Measurements from ENCODE around the gene NUCKS1. TPM values are rescaled to one million over a fixed set of nuclear protein-coding genes. Genes with fewer than 3 reads are reported as not detected.

NUCKS1 gene
- total and polyA plus RNA-seq, 2 of the 13 experiments (the other 11 are each of a cell fraction or from before 2014, with no cell fraction given): 35.5 to 117 TPM

DNA sequence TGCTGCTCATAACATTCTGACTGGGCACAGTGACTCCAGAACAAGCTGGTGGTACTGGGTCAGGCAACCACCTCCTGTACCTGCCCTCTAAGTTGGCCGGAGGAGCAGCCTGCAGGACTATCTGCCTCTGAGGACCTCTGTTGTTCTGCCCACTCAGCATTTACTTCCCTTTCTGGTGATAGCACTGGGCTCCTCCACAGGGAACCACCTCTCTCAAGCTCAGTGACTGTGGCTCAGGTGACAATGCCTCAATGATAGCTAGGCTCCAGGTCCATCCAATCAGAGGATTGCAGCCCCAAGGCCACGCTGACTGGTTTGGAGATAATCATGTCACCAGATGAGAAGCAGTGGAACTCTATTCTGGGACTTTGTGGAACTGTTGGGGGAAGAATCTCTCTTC lies 47.2 kb upstream of the NUCKS1 start:
- in situ Hi-C loops (cut with HindIII; ENCODE audit: extremely low pct_ligation_motif_present, low pct_unique_long_range_greater_than_20kb): loop anchor here (10.0 kb wide), 1 partner anchor 308 kb away; no protein-coding TSS in a partner anchor
- Histone ChIP-seq H2AFZ (ENCODE audit: low read length) (no peak overlapping the region), H3K27me3 (ENCODE audit: control insufficient read depth in 1 of 2, insufficient read depth in 2 of 2, low read length in 2 of 2) (no peaks in the 10 kb centered on the region), H3K4me1 (ENCODE audit: insufficient read depth, low read length) (no peaks in the 10 kb centered on the region), H3K27ac (ENCODE audit: extremely low read length, insufficient read depth, low read length) (no peak overlapping the region), H3K9ac (ENCODE audit: insufficient read depth, low read depth, low read length) (no peak overlapping the region), H3K36me3 (replicated peaks in 1 of 2; ENCODE audit: control insufficient read depth in 1 of 2, insufficient read depth in 2 of 2, low read length in 2 of 2) (no peaks in the 10 kb centered on the region), H3K4me3 (replicated peaks in 1 of 3; ENCODE audit: insufficient read depth in 1 of 3, low read depth in 2 of 3, low read length in 3 of 3) (no peak overlapping the region), H3K79me2 (ENCODE audit: insufficient read depth, low read length) (no peaks in the 10 kb centered on the region), H4K20me1 (ENCODE audit: insufficient read depth, low read length) (no peaks in the 10 kb centered on the region), H3K9me3 (ENCODE audit: low read length) (no peaks in the 10 kb centered on the region), H3K4me2 (ENCODE audit: low read depth, low read length) (no peak overlapping the region)
- CTCF ChIA-PET (ENCODE audit: low intra/inter-chr PET ratio, low total read pairs): no interaction called here
- intact Hi-C loops (cut with micrococcal nuclease; ENCODE audit: unreplicated experiment): no loop called here
- POLR2A ChIA-PET: no interaction called here
- TF ChIP-seq MEIS1 (CRISPR knock-in tag; IDR thresholded peaks at IDR 0.05; ENCODE audit: borderline replicate concordance) (no peak), MAFK (conservative IDR thresholded peaks at IDR 0.05 in 1 of 2, IDR thresholded peaks at IDR 0.05 in 1 of 2; ENCODE audit: low read length in 2 of 2) (peak; percentile 92 to 93), RFX3 (CRISPR knock-in tag; IDR thresholded peaks at IDR 0.05) (no peak), EZH2 (conservative IDR thresholded peaks at IDR 0.05; ENCODE audit: low read depth, low read length) (no peak), KAT7 (CRISPR knock-in tag; IDR thresholded peaks at IDR 0.05; ENCODE audit: borderline replicate concordance) (no peak), MAFF (IDR thresholded peaks at IDR 0.05; ENCODE audit: low read depth, low read length) (peak; percentile 91), FOXC1 (CRISPR knock-in tag; IDR thresholded peaks at IDR 0.05; ENCODE audit: borderline replicate concordance) (no peak), ZFY (CRISPR knock-in tag; IDR thresholded peaks at IDR 0.05) (no peak)
- FAIRE-seq: no peak
- no peak for DNase-seq (ENCODE audit: low spot score)
- no TSS peak for BruUV-seq (replicated peaks)
- 88% methylated on average over 1 of the region's 2 CpGs for WGBS (ENCODE audit: low lambda C conversion rate)
- ATAC-seq: no peak

DNA sequence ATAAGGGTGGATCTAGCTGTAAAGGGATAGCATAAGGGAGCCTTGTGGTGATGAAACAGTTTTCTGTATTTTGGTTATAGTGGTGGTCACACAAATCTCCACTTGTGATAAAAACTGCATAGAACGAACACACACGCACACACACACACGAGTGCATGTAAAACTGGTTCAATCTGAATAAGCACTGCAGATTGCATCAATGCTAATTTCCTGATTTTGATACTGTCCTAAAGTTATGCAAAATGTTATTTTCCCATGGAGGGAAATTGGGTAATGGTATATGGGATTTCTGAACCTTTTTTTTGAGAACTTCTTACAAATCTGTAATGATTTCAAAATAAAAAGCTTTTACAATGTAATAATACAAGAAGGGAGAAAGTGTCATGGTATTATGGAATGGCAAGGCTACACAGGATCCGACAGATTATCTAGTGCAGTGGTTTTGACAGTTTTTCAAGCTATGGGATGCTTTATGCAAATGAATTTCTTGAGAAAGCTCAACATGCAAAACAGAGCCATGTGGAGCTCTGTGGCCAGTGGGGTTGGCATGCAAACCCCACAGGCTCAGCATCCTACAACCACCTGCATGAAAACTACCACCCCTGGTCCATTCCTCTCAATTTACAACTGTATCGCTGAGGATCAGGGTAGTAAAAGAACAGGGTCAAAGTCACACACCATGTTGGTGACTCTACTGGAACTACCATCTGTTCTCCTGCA lies 44.2 kb upstream of the NUCKS1 start:
- Histone ChIP-seq H3K36me3 (replicated peaks in 1 of 2; ENCODE audit: control insufficient read depth in 1 of 2, insufficient read depth in 2 of 2, low read length in 2 of 2) (no peaks in the 10 kb centered on the region), H3K4me1 (ENCODE audit: insufficient read depth, low read length) (no peaks in the 10 kb centered on the region), H3K9me3 (ENCODE audit: low read length) (no peaks in the 10 kb centered on the region), H3K27me3 (ENCODE audit: control insufficient read depth in 1 of 2, insufficient read depth in 2 of 2, low read length in 2 of 2) (no peaks in the 10 kb centered on the region; a peak in 1 of 5 replicates), H3K9ac (ENCODE audit: insufficient read depth, low read depth, low read length) (no peak overlapping the region), H3K79me2 (ENCODE audit: insufficient read depth, low read length) (no peaks in the 10 kb centered on the region), H3K4me2 (ENCODE audit: low read depth, low read length) (no peak overlapping the region), H2AFZ (ENCODE audit: low read length) (no peak overlapping the region), H4K20me1 (ENCODE audit: insufficient read depth, low read length) (no peaks in the 10 kb centered on the region), H3K27ac (ENCODE audit: extremely low read length, insufficient read depth, low read length) (no peak overlapping the region), H3K4me3 (replicated peaks in 1 of 3; ENCODE audit: insufficient read depth in 1 of 3, low read depth in 2 of 3, low read length in 3 of 3) (no peak overlapping the region)
- no peak for DNase-seq (ENCODE audit: low spot score)
- intact Hi-C loops (cut with micrococcal nuclease; ENCODE audit: unreplicated experiment): no loop called here
- in situ Hi-C loops (cut with HindIII; ENCODE audit: extremely low pct_ligation_motif_present, low pct_unique_long_range_greater_than_20kb): loop anchor here (5.0 to 10.0 kb wide), 2 partner anchors 118 to 311 kb away; no protein-coding TSS in a partner anchor
- no peak for ATAC-seq
- CTCF ChIA-PET (ENCODE audit: low intra/inter-chr PET ratio, low total read pairs): interaction anchor here (1.3 to 3.8 kb wide), 2 partner anchors 114 to 184 kb away, joined by 4 to 19 read pairs; no protein-coding TSS in a partner anchor
- FAIRE-seq: no peak
- no TSS peak for BruUV-seq (replicated peaks)
- WGBS (ENCODE audit: low lambda C conversion rate): 71% methylated on average over 5 of the region's 5 CpGs
- POLR2A ChIA-PET: no interaction called here
- TF ChIP-seq ZNF333 (CRISPR knock-in tag; IDR thresholded peaks at IDR 0.05; ENCODE audit: borderline replicate concordance) (no peak), TEAD2 (CRISPR knock-in tag; IDR thresholded peaks at IDR 0.05) (no peak), MXI1 (IDR thresholded peaks at IDR 0.05; ENCODE audit: borderline replicate concordance, low read depth, low read length) (no peak), GFI1 (CRISPR knock-in tag; IDR thresholded peaks at IDR 0.05; ENCODE audit: borderline replicate concordance) (no peak), PCBP2 (optimal IDR thresholded peaks at IDR 0.05; ENCODE audit: low read depth, low read length, poor library complexity, severe bottlenecking) (no peak), KLF16 (CRISPR knock-in tag; IDR thresholded peaks at IDR 0.05) (no peak), ZNF713 (CRISPR knock-in tag; IDR thresholded peaks at IDR 0.05) (no peak)
- TF ChIP-seq, protein P1, sequence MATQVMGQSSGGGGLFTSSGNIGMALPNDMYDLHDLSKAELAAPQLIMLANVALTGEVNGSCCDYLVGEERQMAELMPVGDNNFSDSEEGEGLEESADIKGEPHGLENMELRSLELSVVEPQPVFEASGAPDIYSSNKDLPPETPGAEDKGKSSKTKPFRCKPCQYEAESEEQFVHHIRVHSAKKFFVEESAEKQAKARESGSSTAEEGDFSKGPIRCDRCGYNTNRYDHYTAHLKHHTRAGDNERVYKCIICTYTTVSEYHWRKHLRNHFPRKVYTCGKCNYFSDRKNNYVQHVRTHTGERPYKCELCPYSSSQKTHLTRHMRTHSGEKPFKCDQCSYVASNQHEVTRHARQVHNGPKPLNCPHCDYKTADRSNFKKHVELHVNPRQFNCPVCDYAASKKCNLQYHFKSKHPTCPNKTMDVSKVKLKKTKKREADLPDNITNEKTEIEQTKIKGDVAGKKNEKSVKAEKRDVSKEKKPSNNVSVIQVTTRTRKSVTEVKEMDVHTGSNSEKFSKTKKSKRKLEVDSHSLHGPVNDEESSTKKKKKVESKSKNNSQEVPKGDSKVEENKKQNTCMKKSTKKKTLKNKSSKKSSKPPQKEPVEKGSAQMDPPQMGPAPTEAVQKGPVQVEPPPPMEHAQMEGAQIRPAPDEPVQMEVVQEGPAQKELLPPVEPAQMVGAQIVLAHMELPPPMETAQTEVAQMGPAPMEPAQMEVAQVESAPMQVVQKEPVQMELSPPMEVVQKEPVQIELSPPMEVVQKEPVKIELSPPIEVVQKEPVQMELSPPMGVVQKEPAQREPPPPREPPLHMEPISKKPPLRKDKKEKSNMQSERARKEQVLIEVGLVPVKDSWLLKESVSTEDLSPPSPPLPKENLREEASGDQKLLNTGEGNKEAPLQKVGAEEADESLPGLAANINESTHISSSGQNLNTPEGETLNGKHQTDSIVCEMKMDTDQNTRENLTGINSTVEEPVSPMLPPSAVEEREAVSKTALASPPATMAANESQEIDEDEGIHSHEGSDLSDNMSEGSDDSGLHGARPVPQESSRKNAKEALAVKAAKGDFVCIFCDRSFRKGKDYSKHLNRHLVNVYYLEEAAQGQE (IDR thresholded peaks at IDR 0.05; ENCODE audit: borderline replicate concordance in 1 of 2, low read depth in 1 of 2, low read length in 2 of 2): no peak

All from HepG2 (cell line).